Panc1 (cell line): ENCODE results near the gene CYP27A1.

Experiments used
- CTCF ChIP-seq: fragments of 450-650 bp; IDR thresholded peaks from 2 replicates; pipeline ENCODE4 v1.5.1; 2017; ENCODE audit warnings: mild to moderate bottlenecking
- POLR2AphosphoS5 ChIP-seq: IDR thresholded peaks from 2 replicates; pipeline ENCODE4 v1.6.1; 2012; ENCODE audit warnings: mild to moderate bottlenecking, low read depth, low read length, moderate library complexity
- REST ChIP-seq, 2 experiments: IDR thresholded peaks; 2 replicates each; pipeline ENCODE4 v1.6.1; 2011 to 2012; ENCODE audit warnings: low read depth in 2 of 2, control low read depth in 1 of 2, low read length in 1 of 2, mild to moderate bottlenecking in 1 of 2, moderate library complexity in 1 of 2; ENCODE audit not compliant: insufficient read depth in 1 of 2
- SIN3A ChIP-seq: IDR thresholded peaks from 2 replicates; pipeline ENCODE4 v1.6.1; 2012; ENCODE audit warnings: low read depth, mild to moderate bottlenecking, low read length, moderate library complexity, borderline replicate concordance; ENCODE audit not compliant: insufficient read depth
- TCF7L2 ChIP-seq: IDR thresholded peaks from 2 replicates; pipeline ENCODE4 v1.6.1; 2011; ENCODE audit warnings: mild to moderate bottlenecking, low read depth, low read length, inconsistent platforms

GRCh38 chr2:218812861-218813260 lies 30.9 kb downstream of the CYP27A1 start:
- TF ChIP-seq CTCF (no peak), SIN3A (no peak), POLR2AphosphoS5 (no peak), REST (IDR thresholded peaks at IDR 0.05; ENCODE audit: insufficient read depth in 1 of 2, low read depth in 2 of 2, low read length in 1 of 2) (no peak), TCF7L2 (no peak)
